Measurements from ENCODE around the gene SLAMF1. TPM values are rescaled to one million over a fixed set of nuclear protein-coding genes. Genes with fewer than 3 reads are reported as not detected.
A peak's percentile ranks its signal among the peaks of the same experiment; 100 is the strongest.
"Not testable (repeated sequence)": the region's sequence is repeated elsewhere in the genome, so short reads cannot be mapped to it uniquely, and the experiment has no call there.

The SLAMF1 gene
- total RNA-seq, 1 donor from 2014 or later = 6.9 TPM

- H3K27ac ChIP-seq = no peak overlapping the region
- H3K36me3 ChIP-seq = no peaks in the 10 kb centered on the region
- H3K4me3 ChIP-seq = no peak overlapping the region
- H3K4me1 ChIP-seq = no peaks in the 10 kb centered on the region
- H3K9me3 ChIP-seq = no peaks in the 10 kb centered on the region
- H3K27me3 ChIP-seq = no peaks in the 10 kb centered on the region
- no peak for TF ChIP-seq CTCF (IDR thresholded peaks at IDR 0.05)
- no peak for TF ChIP-seq POLR2A (IDR thresholded peaks at IDR 0.05)
- TF ChIP-seq POLR2AphosphoS5 (IDR thresholded peaks at IDR 0.05; ENCODE audit: insufficient read depth in 1 of 2, low read depth in 1 of 2) = no peak
- intact Hi-C loops (cut with DNase I) = no loop called here
- no peak for DNase-seq (ENCODE audit: extremely low spot score in 2 of 2)
Measured at GRCh38 chr1:160658162-160658813, 11.4 kb upstream of the SLAMF1 start.

- no peak overlapping the region for H3K4me3 ChIP-seq
- H3K27me3 ChIP-seq = no peaks in the 10 kb centered on the region
- no peaks in the 10 kb centered on the region for H3K9me3 ChIP-seq
- DNase-seq (ENCODE audit: extremely low spot score in 2 of 2) = no peak
- no peak overlapping the region for H3K27ac ChIP-seq
- H3K4me1 ChIP-seq = no peaks in the 10 kb centered on the region
- TF ChIP-seq CTCF (IDR thresholded peaks at IDR 0.05) (no peak), POLR2A (IDR thresholded peaks at IDR 0.05) (no peak), POLR2AphosphoS5 (IDR thresholded peaks at IDR 0.05; ENCODE audit: insufficient read depth in 1 of 2, low read depth in 1 of 2) (no peak)
- intact Hi-C loops (cut with DNase I) = no loop called here
- no peaks in the 10 kb centered on the region for H3K36me3 ChIP-seq
Measured at GRCh38 chr1:160657250-160657781, 10.5 kb upstream of the SLAMF1 start.

GRCh38 chr1:160656737-160657136 is 9.9 kb upstream of the SLAMF1 start:
- TF ChIP-seq CTCF (IDR thresholded peaks at IDR 0.05) (no peak), POLR2AphosphoS5 (IDR thresholded peaks at IDR 0.05; ENCODE audit: insufficient read depth in 1 of 2, low read depth in 1 of 2) (no peak), POLR2A (IDR thresholded peaks at IDR 0.05) (no peak)
- H3K27ac ChIP-seq = no peak overlapping the region
- intact Hi-C loops (cut with DNase I) = no loop called here
- no peaks in the 10 kb centered on the region for H3K36me3 ChIP-seq
- H3K4me1 ChIP-seq = no peaks in the 10 kb centered on the region
- H3K4me3 ChIP-seq = no peak overlapping the region
- no peaks in the 10 kb centered on the region for H3K27me3 ChIP-seq
- DNase-seq (ENCODE audit: extremely low spot score in 2 of 2) = no peak
- no peaks in the 10 kb centered on the region for H3K9me3 ChIP-seq

- Histone ChIP-seq H3K4me3 (no peak overlapping the region), H3K27me3 (no peaks in the 10 kb centered on the region), H3K36me3 (no peaks in the 10 kb centered on the region), H3K27ac (no peak overlapping the region), H3K9me3 (no peaks in the 10 kb centered on the region), H3K4me1 (no peaks in the 10 kb centered on the region)
- intact Hi-C loops (cut with DNase I) = no loop called here
- DNase-seq (ENCODE audit: extremely low spot score in 2 of 2) = peak in 1 of 2 donors; percentile 52
- TF ChIP-seq CTCF (IDR thresholded peaks at IDR 0.05) = no peak
- no peak for TF ChIP-seq POLR2A (IDR thresholded peaks at IDR 0.05)
- TF ChIP-seq POLR2AphosphoS5 (IDR thresholded peaks at IDR 0.05; ENCODE audit: insufficient read depth in 1 of 2, low read depth in 1 of 2) = no peak
Measured at GRCh38 chr1:160653620-160654016, 6.8 kb upstream of the SLAMF1 start.

GRCh38 chr1:160652924-160653619 is 6.2 kb upstream of the SLAMF1 start:
- Histone ChIP-seq H3K4me3 (no peak overlapping the region), H3K27ac (no peak overlapping the region), H3K27me3 (no peaks in the 10 kb centered on the region), H3K36me3 (no peaks in the 10 kb centered on the region), H3K9me3 (no peaks in the 10 kb centered on the region), H3K4me1 (no peaks in the 10 kb centered on the region)
- intact Hi-C loops (cut with DNase I) = no loop called here
- DNase-seq (ENCODE audit: extremely low spot score in 2 of 2) = no peak
- no peak for TF ChIP-seq POLR2A (IDR thresholded peaks at IDR 0.05)

- DNase-seq (ENCODE audit: extremely low spot score in 2 of 2); H3K36me3 ChIP-seq; H3K27me3 ChIP-seq; H3K4me3 ChIP-seq; intact Hi-C loops (cut with DNase I); H3K9me3 ChIP-seq; H3K4me1 ChIP-seq; H3K27ac ChIP-seq: not testable (repeated sequence)
Measured at GRCh38 chr1:160652065-160652641, 5.3 kb upstream of the SLAMF1 start.

All from vagina (tissue), 2 donors.